GM19397 (cell line): ENCODE measurements around the gene DLGAP4.

Experiments used
- ATAC-seq: cut with Tn5 transposase; IDR thresholded peaks from one replicate; pipeline ENCODE4 v1.9.1; 2021; ENCODE audit warnings: mild to moderate bottlenecking, moderate library complexity; ENCODE audit not compliant: unreplicated experiment

Gene DLGAP4

DNA sequence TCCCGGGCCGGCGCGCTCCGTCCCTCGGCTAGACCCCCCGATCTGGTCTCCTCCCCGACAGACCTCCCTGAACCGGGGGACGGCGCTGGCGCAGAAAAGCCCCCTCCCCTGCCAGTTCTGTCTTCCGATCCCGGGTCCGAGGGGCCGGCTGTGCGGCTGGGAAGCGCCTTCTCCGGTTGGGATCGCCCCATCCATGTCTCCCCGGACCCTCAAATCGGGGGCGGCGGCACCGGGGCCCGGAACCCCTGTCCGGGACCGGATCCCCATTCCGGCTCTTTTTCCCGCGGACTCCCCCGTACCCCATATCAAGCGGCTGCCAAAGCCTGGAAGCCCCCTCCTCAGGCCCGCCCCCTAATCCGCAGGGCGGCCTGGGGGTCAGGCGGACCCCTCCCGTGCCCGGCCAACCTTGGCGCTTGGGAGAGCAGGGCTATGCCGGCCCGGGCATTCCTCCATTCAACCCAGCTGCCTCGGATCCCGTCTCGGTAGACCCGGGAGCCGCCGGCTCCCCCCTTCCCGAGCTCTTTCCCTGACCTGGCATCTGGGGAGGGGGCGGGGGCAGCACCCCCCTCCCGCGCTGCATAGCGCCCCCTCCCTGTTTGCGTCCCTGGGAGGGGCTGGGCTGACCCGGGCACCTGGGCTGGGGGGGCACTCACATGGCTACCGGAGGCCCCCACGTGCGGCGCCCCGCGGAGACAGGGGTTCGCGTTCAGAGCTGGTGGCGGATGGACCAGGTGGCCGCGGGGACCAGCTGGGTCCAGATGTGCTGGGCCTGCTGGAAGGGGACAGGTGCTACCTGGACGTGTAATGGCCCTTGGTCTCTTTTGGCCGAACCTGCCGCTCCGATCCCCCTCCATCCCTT lies 643 bp downstream of the DLGAP4 start:
- no peak for ATAC-seq

DNA sequence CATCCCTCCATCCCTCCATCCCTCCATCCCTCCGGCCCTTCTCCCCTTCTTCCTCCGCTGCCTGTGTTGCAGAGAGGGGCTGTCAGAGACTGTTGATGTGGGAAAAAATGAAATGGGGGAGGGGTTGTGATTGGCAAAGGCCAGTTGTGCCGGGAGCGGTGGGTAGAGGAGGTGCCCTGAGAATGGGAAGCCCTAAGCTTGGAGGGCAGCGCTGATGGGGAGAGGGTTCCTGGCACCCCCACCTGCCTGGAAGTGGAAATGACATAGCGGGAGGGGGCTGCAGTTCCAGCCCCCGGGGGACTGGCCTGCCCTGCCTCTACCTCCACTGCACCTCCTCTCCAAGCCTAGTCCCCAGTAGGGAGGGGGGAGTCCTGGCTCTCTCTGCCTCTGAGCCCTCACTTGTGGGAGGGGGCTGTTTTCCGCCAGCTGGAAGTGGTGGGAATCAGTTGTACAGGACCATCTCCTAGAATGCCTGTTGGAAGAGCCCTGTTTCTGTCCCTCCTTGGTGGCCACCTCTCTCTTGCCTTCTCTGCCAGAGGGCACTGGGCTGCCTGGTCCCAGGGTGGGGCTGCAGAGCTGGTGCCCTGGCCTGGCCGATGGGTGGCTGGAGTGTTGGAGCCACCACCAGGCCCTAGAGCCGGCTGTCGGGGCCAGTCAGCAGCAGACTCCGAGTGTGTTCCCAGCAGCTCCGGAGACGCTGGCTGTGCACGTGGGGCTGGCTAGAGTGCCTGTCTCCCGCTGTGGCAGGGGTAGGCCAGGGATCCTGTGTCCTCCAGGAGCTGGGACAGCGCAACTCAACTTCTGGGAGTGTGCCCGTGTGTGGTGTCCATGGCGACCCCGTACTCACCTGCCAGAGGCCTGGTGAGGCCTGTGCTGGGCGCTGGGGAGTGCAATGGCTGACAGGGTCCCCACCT lies 1.5 kb downstream of the DLGAP4 start:
- no peak for ATAC-seq

DNA sequence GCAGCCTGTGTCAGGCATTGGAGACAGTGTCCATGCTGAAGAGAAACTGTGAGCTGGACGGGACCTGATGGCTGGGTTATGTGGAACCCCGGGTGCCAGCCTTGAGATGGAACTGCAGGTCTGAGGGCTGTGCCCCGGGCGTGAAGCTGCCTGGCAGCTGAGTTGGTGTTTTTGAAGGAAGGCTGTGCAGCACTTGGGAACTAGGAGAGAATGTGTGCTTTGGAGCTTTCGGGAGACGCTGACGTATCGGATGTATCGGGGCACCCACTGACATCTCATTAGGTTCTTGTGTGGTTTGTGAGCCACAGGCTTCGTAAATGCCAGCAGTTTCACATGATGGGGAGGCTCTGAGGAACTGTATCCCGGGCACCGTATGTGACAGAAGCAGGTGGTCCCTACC lies 2.2 kb downstream of the DLGAP4 start:
- no peak for ATAC-seq

DNA sequence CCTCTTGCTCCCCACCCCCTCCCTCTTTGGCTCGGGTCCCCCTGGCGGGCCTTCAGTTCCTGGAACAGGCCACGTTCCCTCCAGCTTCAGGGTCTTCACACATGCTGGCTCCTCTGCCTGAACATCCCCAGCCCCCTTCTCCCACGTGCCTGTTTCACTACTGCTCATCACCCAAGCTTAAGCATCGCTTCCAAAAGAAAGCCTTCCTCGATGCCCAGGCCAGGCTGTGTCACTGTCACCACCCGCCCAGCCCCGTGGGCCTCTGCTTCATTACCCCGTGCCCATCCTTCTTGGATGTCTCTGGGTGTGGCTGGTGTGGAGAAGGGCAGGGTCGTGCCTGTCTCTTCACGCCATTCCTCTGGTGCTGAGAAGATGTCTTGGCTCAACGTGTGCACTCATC lies 2.8 kb downstream of the DLGAP4 start:
- no peak for ATAC-seq

DNA sequence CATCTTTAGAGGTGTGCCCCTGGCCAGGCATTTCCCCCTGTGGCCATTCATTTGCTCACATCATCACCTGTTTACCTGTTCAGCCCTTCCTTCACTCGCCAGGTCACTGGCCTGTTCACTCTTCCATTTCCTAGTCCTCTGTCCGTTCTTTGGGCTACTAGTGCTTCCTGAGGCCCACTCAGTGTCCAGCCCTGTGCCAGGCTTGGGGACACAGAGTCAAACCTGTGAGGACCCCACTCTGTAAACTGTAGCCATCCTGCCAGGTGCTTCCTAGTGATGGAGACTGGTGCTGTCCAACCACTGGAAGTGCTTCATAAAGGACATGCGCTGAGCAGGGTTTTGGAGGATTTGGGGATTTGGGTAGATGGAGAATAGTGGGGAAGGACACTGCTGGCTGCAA lies 3.5 kb downstream of the DLGAP4 start:
- ATAC-seq, result no peak

DNA sequence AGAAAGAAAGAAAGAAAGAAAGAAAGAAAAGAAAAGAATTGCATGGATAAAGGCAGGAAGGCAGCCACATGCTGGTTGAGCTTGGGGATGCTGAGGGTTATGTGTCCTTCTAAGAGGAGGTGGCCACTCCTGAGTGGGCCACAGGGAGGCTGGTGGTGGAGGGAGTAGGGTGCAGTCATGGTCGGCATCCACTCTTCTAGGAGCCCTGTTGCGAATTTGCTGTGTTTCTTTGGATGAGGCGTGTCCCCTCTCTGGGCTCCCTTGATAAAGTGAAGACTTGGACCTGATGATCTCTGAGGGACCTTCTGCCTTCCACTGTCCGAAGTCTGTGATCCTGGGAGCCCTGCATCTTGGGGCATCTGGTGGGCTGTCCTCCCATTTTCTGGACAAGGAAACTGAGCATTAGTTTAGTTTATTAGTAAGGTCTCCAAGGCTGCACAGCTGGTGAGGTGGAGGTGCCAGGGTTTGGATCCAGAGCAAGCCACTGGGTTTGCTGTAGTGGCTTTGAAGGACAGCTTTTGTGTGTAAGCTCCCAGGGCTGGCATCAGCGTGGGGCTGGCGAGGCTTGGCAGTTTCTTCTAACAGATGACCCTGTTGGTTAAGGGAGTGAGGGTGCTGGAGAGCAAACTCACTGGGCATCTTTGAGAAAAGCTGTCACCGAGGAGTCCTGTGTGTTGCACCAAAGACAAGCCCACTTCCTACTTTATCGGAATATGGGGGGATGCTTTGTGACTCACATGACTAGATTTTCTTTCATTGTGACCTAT lies 4.3 kb downstream of the DLGAP4 start:
- no peak for ATAC-seq

DNA sequence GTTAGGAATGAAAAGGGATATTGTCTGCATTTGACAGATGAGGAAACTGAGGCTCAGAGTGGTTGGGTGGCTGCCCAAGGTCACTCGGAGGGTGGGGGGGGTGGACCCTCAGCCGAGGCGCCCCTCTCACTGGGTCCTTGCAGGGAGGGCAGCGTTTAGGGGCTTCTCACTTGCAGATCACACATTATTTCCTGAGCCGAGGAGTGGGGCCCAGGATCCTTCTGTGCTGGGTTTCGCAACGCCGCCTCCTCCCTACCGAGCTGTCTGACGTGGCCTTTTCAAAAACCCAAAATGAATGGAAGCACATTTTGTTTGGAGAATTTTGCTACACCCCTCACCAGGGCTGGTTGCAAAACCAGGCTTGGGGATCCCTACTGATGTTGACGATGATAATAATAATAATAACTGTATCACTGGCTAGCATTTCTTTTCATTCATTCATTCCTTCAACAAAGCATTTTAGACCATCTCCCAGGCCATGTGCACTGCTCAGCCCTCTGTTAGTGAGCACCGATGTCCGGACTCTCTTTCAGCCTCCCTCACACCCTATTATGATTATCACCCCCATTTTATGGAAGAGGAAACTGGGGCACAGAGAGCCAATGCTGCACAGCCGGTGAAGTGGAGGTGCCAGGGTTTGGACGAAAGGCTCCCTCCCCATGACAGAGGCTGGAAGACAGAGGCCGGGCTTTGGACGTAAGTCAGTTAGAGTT lies 5.2 kb downstream of the DLGAP4 start:
- no peak for ATAC-seq

DNA sequence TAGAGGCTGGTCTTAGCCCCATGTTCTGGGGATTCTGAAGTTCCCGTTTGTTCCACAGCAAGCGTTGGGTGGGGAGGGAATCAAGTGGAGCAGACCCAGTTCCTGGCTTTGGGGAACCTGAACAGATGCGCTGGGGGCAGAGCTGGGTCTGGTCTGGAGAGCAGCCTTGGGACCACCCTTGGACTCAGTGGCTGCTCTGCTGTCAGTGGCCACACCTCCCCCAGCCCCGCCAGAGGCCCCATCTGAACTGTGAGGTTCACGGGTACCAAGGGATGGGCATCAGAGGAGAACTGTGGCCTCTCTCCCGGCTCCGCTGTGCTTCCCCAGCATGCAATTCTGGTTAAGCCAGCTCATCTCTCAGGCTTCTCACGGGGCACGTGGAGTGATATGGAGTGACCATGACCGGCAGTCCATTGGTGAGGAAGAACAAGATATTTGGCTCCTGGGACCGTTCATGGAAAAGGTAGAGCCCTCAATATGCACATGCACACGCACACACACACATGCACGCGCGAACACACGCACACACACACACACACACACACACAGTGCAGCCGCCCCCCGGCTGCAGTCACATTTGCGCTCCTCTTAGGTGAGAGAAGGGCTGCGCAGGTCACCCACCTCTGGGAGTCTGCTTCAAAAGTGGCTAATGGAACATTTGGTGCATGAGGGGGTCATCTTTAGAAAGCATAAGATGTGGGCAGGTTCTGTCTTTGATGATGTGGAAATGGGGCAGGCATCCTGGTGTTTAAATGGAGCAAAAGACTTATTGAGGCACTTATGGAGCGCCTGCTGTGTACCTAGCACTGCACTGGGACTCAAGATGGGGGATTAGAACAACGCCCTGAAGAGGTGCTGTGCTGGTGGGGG lies 6.0 kb downstream of the DLGAP4 start:
- ATAC-seq, result no peak

DNA sequence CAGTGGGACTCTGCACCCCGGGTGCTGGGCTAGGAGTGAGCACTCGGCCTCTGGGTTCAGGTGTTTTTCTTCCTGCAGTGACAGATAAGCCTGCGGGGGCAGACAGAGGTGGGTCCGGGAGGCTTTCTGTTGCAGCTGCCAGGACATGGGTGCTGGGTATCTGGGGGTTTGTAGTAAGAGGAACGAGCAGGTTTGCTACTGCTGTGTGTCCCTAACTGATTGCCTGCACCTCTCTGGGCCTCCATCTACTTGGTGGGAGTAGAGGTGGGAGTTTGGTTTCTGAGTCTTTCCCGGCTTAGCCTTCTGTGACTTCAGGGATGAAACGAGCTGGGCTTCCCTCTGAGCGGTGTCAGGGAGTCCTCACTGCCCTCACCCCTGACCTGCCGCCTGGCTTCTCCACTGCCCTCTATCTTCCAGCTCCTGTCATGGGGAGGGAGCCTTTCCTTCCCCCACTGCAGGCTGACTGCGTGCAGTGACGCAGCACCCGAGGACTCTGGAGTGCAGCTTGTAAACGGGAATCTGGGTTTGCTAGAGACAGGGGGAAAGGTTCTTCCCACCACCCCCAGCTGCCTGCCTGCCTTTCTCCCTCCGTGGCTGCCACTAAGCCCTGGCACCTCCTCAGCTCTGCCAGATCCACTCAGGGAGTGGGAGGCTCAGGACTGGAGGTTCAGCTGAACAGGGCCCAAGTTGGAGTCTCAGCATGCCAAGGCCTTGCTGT lies 6.7 kb downstream of the DLGAP4 start:
- ATAC-seq, result no peak

DNA sequence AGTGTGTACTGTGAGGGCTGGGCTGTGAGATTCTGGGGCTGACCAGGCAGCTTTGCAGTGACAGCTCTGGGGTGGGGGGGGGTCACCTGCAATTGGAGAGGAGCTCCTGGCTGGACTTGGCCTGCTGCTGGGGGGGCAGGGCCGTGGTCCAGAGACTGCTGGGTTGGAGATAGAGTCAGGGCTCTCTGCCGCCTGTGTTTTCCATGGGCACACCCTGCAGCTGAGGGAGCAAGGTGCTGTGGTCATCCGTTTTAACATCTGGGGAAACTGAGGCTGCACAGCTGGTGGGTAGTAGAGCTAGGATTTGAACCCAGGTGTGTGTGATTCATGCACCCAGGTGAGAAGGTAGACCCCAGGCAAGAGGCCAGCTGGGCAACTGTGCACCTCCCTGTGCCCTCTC lies 7.3 kb downstream of the DLGAP4 start:
- no peak for ATAC-seq

DNA sequence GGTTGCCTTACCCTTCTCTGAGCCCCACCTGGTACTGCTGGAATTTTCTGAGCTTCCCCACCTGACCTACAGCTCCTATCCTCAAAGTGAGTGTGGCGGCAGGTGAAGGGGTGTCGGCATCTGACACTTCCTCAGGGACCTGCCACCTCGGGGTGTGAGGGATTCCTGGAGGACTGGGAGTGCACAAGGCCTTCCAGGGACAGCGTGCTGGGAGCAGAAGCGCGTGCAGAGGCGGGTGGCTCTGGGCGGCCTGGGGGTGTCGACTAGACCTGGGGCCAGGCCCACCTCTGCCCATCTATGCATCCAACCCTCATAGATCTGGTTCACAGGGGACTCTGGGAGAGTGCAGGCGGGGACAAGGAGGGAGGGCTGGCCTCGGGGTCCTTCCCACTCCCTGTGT lies 7.8 kb downstream of the DLGAP4 start:
- ATAC-seq, result no peak

DNA sequence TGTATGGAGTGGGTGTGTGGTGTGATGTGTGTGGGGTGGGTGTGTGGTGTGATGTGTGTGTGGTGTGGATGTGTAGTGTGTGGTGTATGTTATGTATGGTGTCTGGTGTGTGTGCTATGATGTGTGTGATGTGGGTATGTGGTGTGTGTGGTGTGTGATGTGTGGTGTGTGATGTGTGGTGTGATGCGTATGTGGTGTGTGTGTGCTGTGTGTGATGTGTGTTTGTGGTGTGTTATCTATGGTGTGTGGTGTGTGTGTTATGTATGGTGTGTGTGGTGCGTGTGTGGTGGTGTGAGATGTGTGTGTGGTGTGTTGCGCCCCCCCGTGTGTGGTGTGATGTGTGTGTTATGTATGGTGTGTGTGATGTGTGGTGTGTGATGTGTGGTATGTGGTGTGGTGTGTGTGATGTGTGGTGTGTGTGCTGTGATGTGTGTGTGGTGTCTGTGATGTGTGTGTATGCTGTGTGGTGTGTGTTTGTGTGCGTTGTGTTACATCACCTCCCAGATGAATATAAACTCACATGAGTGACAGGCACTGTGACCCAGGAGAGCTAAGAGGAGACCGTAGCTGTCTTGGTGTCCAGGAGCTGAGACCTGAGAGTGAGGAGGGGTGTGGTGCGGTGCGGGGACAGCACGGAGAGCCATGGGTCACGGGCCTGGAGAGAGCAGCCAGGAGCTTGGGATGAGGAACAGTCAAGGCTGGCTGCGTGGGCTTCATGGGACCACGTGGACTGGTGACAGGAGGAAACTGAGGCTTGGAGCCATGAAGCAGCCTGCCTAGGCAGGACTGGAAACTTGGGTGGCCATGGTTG lies 8.8 kb downstream of the DLGAP4 start:
- no peak for ATAC-seq

DNA sequence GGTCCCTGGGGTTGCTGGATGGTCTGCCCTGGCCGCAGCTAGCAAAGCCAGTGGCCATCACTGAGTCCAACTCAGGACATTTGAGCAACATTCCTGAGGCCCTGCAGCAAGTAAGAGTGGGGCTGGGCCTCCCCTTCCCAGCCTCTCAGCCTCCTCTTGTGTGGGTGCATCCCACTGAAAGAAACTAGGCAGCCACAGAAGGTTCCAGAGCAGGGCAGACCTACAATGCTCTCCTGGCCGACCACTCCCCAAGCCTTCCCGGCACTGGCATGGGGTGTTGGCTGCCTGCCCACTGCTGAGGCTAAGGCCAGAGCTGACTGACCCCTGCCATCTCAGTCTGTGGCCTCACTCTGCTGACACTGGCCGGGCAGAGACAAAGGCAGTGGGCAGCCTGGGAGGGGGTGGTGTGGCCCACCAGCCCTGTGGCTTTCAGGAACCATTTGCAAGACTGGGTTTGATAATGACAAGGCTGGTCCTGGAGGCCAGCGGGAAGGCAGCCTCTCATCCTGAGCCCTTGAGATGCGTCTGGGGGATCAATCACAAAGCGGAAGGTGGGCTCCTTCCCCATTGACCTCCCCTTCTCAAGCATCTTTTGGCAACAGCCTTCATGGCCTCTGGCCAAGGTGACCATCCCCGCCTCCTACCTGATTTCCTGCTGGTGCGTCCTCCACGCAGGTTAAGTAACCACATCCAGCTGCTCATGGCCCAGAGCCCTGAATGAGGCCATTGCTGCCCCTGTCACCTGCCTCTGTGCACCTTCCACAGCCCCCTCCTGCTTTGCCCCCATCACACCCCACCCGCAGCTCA lies 9.6 kb downstream of the DLGAP4 start:
- no peak for ATAC-seq

DNA sequence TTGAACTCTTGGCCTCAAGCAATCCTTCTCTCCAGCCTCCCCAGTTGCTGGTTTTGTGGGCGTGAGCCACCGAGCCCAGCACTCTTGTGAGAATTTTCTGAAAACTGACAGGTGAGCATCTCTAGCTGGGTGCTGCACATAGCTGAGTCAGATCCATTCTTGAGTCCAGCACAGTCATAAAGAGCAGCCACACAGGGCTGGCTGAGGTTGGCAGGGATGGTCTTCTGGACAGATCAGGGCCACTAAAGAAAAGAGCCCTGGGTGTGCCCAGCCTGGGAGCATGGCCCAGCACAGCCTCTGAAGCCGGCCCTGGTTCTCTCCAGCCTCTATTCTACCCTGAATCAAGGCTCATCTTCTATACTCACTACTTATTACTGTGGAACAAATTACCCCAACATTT lies 11.5 kb downstream of the DLGAP4 start:
- ATAC-seq, result no peak

DNA sequence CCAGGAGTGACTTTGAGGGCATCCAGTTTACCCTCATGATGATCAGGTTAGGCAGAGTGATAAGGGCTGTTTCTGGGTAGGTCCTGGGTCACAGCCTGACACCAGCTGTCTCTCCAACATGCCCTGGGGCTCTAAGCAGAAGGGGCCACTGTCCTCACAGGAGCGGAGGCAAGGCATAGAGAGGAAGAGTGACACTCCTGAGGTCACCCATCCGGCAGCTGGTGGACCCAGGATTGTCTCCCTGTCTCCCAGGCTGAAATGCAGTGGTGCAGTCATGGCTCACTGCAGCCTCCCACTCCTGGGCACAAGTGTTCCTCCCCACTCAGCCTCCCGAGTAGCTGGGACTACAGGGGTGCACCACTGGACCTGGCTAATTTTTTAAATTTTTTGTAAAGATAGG lies 12.0 kb downstream of the DLGAP4 start:
- no peak for ATAC-seq

DNA sequence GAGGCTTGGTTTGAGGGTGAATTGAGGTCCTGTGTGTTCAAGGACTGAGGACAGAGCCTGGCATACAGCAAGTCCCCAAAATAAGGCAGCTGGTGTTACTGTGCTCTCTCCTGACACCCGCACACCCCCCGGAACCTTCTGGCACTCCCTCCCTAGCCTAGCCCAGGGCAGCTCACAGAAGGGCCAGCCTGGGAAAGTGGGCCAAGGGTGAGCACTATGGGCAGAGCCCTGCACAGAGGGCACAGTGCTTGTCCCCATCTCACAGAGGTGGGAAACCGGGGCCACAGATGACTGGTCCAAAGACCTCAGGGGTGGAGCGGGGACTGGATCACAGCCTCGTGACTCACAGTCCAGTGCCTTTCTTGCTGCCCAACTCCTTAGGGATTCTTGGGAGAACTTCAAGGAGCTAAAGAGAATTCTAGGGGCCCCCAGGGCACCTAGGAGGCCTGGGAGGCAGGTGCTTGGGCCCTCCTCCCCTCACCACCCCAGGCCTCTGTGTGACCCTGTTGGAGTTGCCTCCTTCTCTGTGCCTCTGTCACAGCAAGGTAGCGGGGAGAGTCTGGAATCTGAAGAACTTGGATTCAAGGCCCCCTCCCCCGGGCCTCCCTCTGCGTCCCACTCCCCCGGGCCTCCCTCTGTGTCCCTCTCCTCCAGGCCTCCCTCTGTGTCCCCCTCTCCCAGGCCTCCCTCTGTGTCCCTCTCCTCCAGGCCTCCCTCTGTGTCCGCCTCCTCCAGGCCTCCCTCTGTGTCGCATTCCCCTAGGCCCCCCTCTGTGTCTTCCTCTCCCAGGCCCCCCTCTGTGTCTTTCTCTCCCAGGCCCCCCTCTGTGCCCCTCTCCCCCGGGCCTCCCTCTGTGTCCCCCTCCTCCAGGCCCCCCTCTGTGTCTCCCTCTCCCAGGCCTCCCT lies 13.5 kb downstream of the DLGAP4 start:
- ATAC-seq, result no peak
